Measurements from ENCODE around the gene SCGB3A2.

The SCGB3A2 gene

GRCh38 chr5:147911427-147911826 lies 32.9 kb downstream of the SCGB3A2 start:
- no peak for DNase-seq

GRCh38 chr5:147912011-147912410 lies 33.5 kb downstream of the SCGB3A2 start:
- DNase-seq = no peak

- DNase-seq = no peak
Measured at GRCh38 chr5:147913786-147914185, 35.3 kb downstream of the SCGB3A2 start.

- no peak for DNase-seq
Measured at GRCh38 chr5:147918101-147918685, 39.7 kb downstream of the SCGB3A2 start.

GRCh38 chr5:147918899-147919298 lies 40.4 kb downstream of the SCGB3A2 start:
- DNase-seq = no peak

- no peak for DNase-seq
Measured at GRCh38 chr5:147920420-147921030, 42.0 kb downstream of the SCGB3A2 start.

GRCh38 chr5:147921136-147921535 lies 42.6 kb downstream of the SCGB3A2 start:
- DNase-seq = no peak

GRCh38 chr5:147925020-147925419 lies 46.5 kb downstream of the SCGB3A2 start:
- DNase-seq = no peak

- no peak for DNase-seq
Measured at GRCh38 chr5:147927901-147928300, 49.4 kb downstream of the SCGB3A2 start.

GRCh38 chr5:147930769-147931168 lies 52.3 kb downstream of the SCGB3A2 start:
- DNase-seq = no peak
